ENCODE data around the gene ZNF579. TPM values are rescaled to one million over a fixed set of nuclear protein-coding genes. Genes with fewer than 3 reads are reported as not detected.

The ZNF579 gene
- total and polyA plus RNA-seq, 10 donors, result 0.72 to 10.6 (median 5.7) TPM

- Histone ChIP-seq H3K36me3 (peaks cover 0 to 73% (median 37%) of the 10 kb centered on the region in 6 donors), H3K27me3 (replicated peaks in 1 of 7) (no peaks in the 10 kb centered on the region), H3K9me3 (no peaks in the 10 kb centered on the region), H3K27ac (peak overlapping the region; percentile 35 to 73 (median 66)), H3K4me3 (peak overlapping the region in 1 of 8 donors; percentile 24), H3K4me1 (peaks cover 32 to 87% (median 51%) of the 10 kb centered on the region in 6 donors)
- 49 to 77% (median 72%) methylated on average over 14 to 15 of the region's 15 CpGs for WGBS, 5 donors
- TF ChIP-seq POLR2AphosphoS5 (IDR thresholded peaks at IDR 0.05) (peak in 2 of 3 donors; percentile 42 to 49), CTCF (IDR thresholded peaks at IDR 0.05 in 8 of 11, conservative IDR thresholded peaks at IDR 0.05 in 3 of 11) (no peak), POLR2A (IDR thresholded peaks at IDR 0.05) (no peak)
- no peak for DNase-seq
- intact Hi-C loops (cut with DNase I; ENCODE audit: low total_unique reads), result no loop called here
Measured at GRCh38 chr19:55611300-55611982, 30.8 kb upstream of the ZNF579 start.

GRCh38 chr19:55609326-55609725 is 28.7 kb upstream of the ZNF579 start:
- peaks cover 0 to 52% (median 18%) of the 10 kb centered on the region in 6 donors for H3K36me3 ChIP-seq
- DNase-seq, result no peak
- H3K4me3 ChIP-seq, result no peak overlapping the region
- TF ChIP-seq POLR2A (IDR thresholded peaks at IDR 0.05), result no peak
- no peak for TF ChIP-seq CTCF (IDR thresholded peaks at IDR 0.05 in 8 of 11, conservative IDR thresholded peaks at IDR 0.05 in 3 of 11)
- no peak for TF ChIP-seq POLR2AphosphoS5 (IDR thresholded peaks at IDR 0.05)
- no peaks in the 10 kb centered on the region for H3K27me3 ChIP-seq (replicated peaks in 1 of 7)
- H3K27ac ChIP-seq, result peak overlapping the region in 3 of 8 donors; percentile 73 to 97 (median 73)
- intact Hi-C loops (cut with DNase I; ENCODE audit: low total_unique reads), result no loop called here
- WGBS, 5 donors, result 56 to 92% (median 73%) methylated on average over 5 of the region's 5 CpGs
- no peaks in the 10 kb centered on the region for H3K9me3 ChIP-seq
- peaks cover 36 to 92% (median 63%) of the 10 kb centered on the region in 6 donors for H3K4me1 ChIP-seq

GRCh38 chr19:55606817-55607216 is 26.2 kb upstream of the ZNF579 start:
- WGBS, 5 donors, result 59 to 71% (median 62%) methylated on average over 9 of the region's 9 CpGs
- H3K4me1 ChIP-seq, result peaks cover 20 to 95% (median 63%) of the 10 kb centered on the region in 6 donors
- intact Hi-C loops (cut with DNase I; ENCODE audit: low total_unique reads), result no loop called here

More at GRCh38 chr19:55606817-55607216, 26.2 kb upstream of the ZNF579 start:
- no peaks in the 10 kb centered on the region for H3K27me3 ChIP-seq (replicated peaks in 1 of 7)
- H3K36me3 ChIP-seq, result peaks cover 0 to 52% (median 15%) of the 10 kb centered on the region in 6 donors
- H3K27ac ChIP-seq, result peak overlapping the region; percentile 55 to 99 (median 96)
- peak overlapping the region in 6 of 8 donors; percentile 61 to 97 (median 81) for H3K4me3 ChIP-seq
- H3K9me3 ChIP-seq, result no peaks in the 10 kb centered on the region
- DNase-seq, result no peak
- TF ChIP-seq CTCF (IDR thresholded peaks at IDR 0.05 in 8 of 11, conservative IDR thresholded peaks at IDR 0.05 in 3 of 11), result no peak
- TF ChIP-seq POLR2A (IDR thresholded peaks at IDR 0.05), result no peak
- TF ChIP-seq POLR2AphosphoS5 (IDR thresholded peaks at IDR 0.05), result no peak
